ENCODE data around the gene CORO7.

CORO7 gene

GRCh38 chr16:4356820-4357219 is 59.6 kb downstream of the CORO7 start:
- TF ChIP-seq REST (IDR thresholded peaks at IDR 0.05; ENCODE audit: insufficient read depth in 1 of 2, low read depth in 2 of 2, low read length in 2 of 2) = no peak
- TF ChIP-seq FOXP2 (optimal IDR thresholded peaks at IDR 0.05; ENCODE audit: borderline replicate concordance, extremely low read depth, extremely low read length, insufficient read depth) = no peak

- TF ChIP-seq POLR2AphosphoS5 (IDR thresholded peaks at IDR 0.05; ENCODE audit: low read depth, low read length) (no peak), FOXP2 (optimal IDR thresholded peaks at IDR 0.05; ENCODE audit: borderline replicate concordance, extremely low read depth, extremely low read length, insufficient read depth) (no peak), SIN3A (IDR thresholded peaks at IDR 0.05; ENCODE audit: borderline replicate concordance, insufficient read depth, low read length) (no peak), TAF1 (IDR thresholded peaks at IDR 0.05; ENCODE audit: borderline replicate concordance, insufficient read depth, low read length) (no peak), REST (IDR thresholded peaks at IDR 0.05; ENCODE audit: insufficient read depth in 1 of 2, low read depth in 2 of 2, low read length in 2 of 2) (no peak)
These were observed 61.6 kb downstream of the CORO7 start for GRCh38 chr16:4354512-4355409.

- TF ChIP-seq POLR2AphosphoS5 (IDR thresholded peaks at IDR 0.05; ENCODE audit: low read depth, low read length) = no peak
- no peak for TF ChIP-seq SIN3A (IDR thresholded peaks at IDR 0.05; ENCODE audit: borderline replicate concordance, insufficient read depth, low read length)
- no peak for TF ChIP-seq TAF1 (IDR thresholded peaks at IDR 0.05; ENCODE audit: borderline replicate concordance, insufficient read depth, low read length)
- TF ChIP-seq REST (IDR thresholded peaks at IDR 0.05; ENCODE audit: insufficient read depth in 1 of 2, low read depth in 2 of 2, low read length in 2 of 2) = no peak
- TF ChIP-seq FOXP2 (optimal IDR thresholded peaks at IDR 0.05; ENCODE audit: borderline replicate concordance, extremely low read depth, extremely low read length, insufficient read depth) = no peak
These were observed 62.7 kb downstream of the CORO7 start for GRCh38 chr16:4353675-4354074.

- TF ChIP-seq FOXP2 (optimal IDR thresholded peaks at IDR 0.05; ENCODE audit: borderline replicate concordance, extremely low read depth, extremely low read length, insufficient read depth) (no peak), TAF1 (IDR thresholded peaks at IDR 0.05; ENCODE audit: borderline replicate concordance, insufficient read depth, low read length) (no peak), POLR2AphosphoS5 (IDR thresholded peaks at IDR 0.05; ENCODE audit: low read depth, low read length) (no peak), REST (IDR thresholded peaks at IDR 0.05; ENCODE audit: insufficient read depth in 1 of 2, low read depth in 2 of 2, low read length in 2 of 2) (no peak), SIN3A (IDR thresholded peaks at IDR 0.05; ENCODE audit: borderline replicate concordance, insufficient read depth, low read length) (no peak)
These were observed 63.6 kb downstream of the CORO7 start for GRCh38 chr16:4352843-4353242.

Measured in PFSK-1 (cell line).